AG04449 (cell line): ENCODE measurements around the gene HSPA5.
A peak's percentile ranks its signal among the peaks of the same experiment; 100 is the strongest.

Experiments used
- CTCF ChIA-PET: fragments of 350-600 bp; formaldehyde crosslinking; extraction: SDS; loops from one replicate; lab custom pipeline; 2021; ENCODE audit warnings: antibody characterized with exemption; lab: Yijun Ruan, JAX
- POLR2A ChIA-PET: fragments of 400-600, 350-600 bp; formaldehyde crosslinking; extraction: SDS; loops from one replicate; lab custom pipeline; 2020; ENCODE audit warnings: antibody characterized with exemption, inconsistent platforms; lab: Yijun Ruan, JAX
- DNase-seq: peaks from one replicate; pipeline ENCODE4 v3.0.0-alpha.2; 2010; ENCODE audit warnings: low read depth, low spot score
- H3K4me3 ChIP-seq: 2 replicates; pipeline ENCODE4 v1.5.1; 2011; ENCODE audit warnings: low read depth, mild to moderate bottlenecking, control low read depth, low read length
- TF ChIP-seq, protein P1 (sequence below): IDR thresholded peaks from one replicate; pipeline ENCODE4 v1.5.1; 2011; ENCODE audit warnings: mild to moderate bottlenecking, moderate library complexity, low read length, control low read depth, inconsistent platforms; ENCODE audit not compliant: insufficient read depth; ENCODE audit errors: missing control alignments

The HSPA5 gene

GRCh38 chr9:125189011-125189360 lies 52.2 kb downstream of the HSPA5 start:
- peak overlapping the region; percentile 99 for H3K4me3 ChIP-seq
- ChIA-PET POLR2A (no interaction called here), CTCF (interaction anchor here (0.7 kb wide), 1 partner anchor 10 kb away, joined by 5 read pairs; no protein-coding TSS in a partner anchor)
- TF ChIP-seq, protein P1, sequence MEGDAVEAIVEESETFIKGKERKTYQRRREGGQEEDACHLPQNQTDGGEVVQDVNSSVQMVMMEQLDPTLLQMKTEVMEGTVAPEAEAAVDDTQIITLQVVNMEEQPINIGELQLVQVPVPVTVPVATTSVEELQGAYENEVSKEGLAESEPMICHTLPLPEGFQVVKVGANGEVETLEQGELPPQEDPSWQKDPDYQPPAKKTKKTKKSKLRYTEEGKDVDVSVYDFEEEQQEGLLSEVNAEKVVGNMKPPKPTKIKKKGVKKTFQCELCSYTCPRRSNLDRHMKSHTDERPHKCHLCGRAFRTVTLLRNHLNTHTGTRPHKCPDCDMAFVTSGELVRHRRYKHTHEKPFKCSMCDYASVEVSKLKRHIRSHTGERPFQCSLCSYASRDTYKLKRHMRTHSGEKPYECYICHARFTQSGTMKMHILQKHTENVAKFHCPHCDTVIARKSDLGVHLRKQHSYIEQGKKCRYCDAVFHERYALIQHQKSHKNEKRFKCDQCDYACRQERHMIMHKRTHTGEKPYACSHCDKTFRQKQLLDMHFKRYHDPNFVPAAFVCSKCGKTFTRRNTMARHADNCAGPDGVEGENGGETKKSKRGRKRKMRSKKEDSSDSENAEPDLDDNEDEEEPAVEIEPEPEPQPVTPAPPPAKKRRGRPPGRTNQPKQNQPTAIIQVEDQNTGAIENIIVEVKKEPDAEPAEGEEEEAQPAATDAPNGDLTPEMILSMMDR: no peak
- no peak for DNase-seq
